ENCODE data around the gene ADCY10. TPM values are rescaled to one million over a fixed set of nuclear protein-coding genes. Genes with fewer than 3 reads are reported as not detected.

The ADCY10 gene
- total RNA-seq, 1 donor from 2014 or later = not detected

DNA sequence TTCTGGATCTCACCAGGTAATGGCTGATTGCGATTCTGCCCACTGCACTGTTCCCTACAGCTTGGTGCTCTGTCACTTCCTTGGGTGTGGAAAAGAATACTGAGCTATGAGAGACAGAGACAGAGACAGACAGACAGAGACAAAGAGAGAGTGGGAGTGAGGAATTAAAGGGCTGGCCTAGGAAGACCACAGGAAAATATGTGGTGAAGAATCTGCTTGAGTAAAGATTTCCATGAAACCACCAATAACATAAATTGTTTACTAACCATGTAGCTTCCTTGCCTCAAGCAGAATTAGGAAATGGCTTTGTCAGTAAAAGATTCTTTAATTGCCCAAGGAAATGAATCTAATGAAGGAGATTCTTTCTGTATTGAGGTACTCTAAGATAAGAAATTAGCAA, 137.8 kb downstream of the ADCY10 start:
- DNase-seq (ENCODE audit: missing footprints) (no peak), ATAC-seq (no peak)
- intact Hi-C loops (cut with DNase I) = no loop called here

DNA sequence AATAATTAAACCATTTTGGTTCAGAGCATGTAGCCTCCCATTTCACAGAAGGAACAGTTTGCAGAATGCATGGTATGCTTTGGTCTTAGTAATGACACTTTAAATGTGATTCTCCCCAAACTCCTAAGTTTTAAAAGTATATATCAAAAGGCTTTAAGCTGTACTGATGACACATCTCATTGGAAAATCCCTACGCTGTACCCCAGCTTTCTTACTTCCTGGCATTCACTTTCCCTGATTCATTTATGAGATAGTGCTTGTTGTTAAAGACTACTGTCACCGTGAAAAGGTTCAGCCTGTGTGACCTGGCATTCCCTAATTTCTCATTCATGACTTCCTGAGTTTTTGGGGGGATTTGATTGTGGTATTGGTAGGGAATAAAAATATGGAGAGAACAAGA, 138.8 kb downstream of the ADCY10 start:
- ATAC-seq = no peak
- intact Hi-C loops (cut with DNase I) = no loop called here
- no peak for DNase-seq (ENCODE audit: missing footprints)

GRCh38 chr1:167774710-167775109, 139.2 kb downstream of the ADCY10 start:
- no peak for DNase-seq (ENCODE audit: missing footprints)
- no peak for ATAC-seq
- intact Hi-C loops (cut with DNase I) = no loop called here

DNA sequence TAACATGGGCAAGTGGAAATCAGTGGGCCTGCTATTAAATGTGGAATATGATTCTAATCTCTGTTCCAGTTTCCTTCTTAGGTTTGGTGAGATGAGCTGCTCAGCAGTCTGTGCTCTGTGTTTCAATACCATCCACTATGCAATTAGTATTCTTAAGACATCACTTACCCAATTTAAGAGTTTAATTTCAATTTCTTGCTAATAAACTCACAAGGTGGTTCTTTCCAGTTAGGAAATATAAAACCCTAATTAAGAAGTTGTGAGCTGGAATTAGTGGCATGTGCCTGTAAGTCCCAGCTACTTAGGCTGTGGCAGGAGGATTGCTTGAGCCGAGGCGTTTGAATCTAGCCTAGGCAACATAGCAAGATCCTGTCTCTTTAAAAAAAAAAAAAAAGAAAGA, 140.4 kb downstream of the ADCY10 start:
- intact Hi-C loops (cut with DNase I) = no loop called here
- ATAC-seq (no peak), DNase-seq (ENCODE audit: missing footprints) (no peak)

DNA sequence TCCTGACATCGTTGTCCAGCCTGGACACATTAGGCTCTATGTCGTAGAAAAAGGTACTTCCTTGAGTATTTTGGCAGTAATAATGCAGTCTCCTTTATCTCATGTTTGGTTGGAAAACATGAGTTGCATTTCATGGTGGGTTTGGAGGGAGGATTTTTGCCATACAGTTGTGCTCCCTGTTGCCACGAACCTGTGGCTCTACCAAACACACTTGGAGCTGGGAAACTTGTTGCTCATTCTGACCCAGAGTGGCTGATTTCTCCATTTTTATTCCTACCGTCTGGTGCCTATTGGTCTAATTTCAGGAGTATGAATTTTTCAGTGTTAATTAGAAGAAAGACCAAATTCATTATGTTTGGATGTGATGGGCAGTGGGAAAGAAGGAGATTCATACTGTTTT, 141.5 kb downstream of the ADCY10 start:
- DNase-seq (ENCODE audit: missing footprints) (no peak), ATAC-seq (no peak)
- intact Hi-C loops (cut with DNase I) = no loop called here

GRCh38 chr1:167770127-167770526, 143.8 kb downstream of the ADCY10 start:
- ATAC-seq (no peak), DNase-seq (ENCODE audit: missing footprints) (no peak)
- intact Hi-C loops (cut with DNase I) = no loop called here

DNA sequence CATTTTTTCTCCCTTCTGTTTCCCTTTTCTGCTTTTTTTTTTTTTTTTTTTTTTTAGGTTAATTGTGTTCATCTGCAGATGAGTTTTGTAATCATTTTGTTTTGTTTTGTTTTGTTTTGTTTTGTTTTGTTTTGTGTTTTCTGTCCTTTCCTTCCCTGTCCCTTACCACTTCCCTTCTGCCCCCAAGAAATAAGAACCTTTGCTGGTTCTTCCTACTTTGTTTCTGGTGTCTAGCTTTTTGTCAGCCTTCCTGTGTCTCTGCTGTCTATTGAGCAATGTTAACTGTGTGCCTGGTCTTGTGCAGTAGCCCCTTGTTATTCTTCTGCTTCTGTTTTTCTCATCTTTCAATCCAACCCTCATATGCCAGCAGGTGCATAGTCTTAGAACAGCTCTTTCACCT, 146.2 kb downstream of the ADCY10 start:
- intact Hi-C loops (cut with DNase I) = no loop called here
- DNase-seq (ENCODE audit: missing footprints) (no peak), ATAC-seq (no peak)

GRCh38 chr1:167766538-167766937, 147.4 kb downstream of the ADCY10 start:
- no peak for ATAC-seq
- intact Hi-C loops (cut with DNase I) = no loop called here
- DNase-seq (ENCODE audit: missing footprints) = no peak

DNA sequence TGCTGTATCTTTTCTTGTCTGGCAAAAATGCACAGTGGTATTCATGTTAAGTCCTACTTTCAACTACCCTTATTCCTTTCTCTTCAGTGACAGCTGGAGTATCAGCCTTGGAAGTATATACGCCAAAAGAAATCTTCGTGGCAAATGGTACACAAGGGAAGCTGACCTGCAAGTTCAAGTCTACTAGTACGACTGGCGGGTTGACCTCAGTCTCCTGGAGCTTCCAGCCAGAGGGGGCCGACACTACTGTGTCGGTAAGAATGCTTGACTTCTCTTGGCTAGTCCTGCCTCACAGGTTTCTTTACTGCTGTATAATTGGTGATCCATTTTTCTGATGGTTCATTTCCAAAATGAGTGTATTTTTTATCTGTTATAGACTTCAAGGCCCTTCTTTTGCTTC, 148.4 kb downstream of the ADCY10 start:
- ATAC-seq = no peak
- intact Hi-C loops (cut with DNase I) = no loop called here
- DNase-seq (ENCODE audit: missing footprints) = no peak

- intact Hi-C loops (cut with DNase I) = no loop called here
- no peak for DNase-seq (ENCODE audit: missing footprints)
- no peak for ATAC-seq
Measured at GRCh38 chr1:167764458-167765330, 149.2 kb downstream of the ADCY10 start.

DNA sequence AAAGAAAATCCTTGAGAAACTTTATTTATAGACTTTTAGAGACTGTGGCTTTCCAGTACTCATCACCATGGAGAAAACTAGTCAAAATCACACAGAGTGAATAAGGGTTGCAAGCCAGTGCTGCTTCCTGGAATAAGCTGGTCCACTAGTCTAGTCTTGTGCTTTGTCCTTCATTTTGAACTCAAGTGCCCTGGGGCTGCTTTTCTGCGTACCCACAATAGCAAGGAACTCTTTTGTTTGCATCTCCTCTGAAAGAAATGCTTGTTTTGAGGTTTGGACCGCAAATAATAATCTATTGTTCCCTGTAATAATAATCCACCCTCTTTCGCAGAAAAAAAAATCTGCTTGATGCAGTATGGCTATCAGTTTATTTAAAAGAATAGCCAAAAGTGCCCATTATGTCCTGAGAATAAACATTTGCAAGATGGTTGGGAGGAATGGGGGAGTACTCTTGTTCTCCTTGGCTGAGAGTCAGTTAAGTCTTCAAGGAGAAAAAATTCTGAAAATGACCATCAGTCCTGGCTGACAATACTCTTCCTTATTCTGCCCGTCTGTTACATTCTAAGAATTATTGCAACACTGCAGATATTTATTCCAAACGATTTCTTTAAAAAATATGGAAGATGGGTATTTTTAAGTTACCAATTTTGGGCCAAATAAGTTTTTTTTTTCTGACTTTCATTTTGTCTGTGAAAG, 150.3 kb downstream of the ADCY10 start:
- no peak for DNase-seq (ENCODE audit: missing footprints)
- intact Hi-C loops (cut with DNase I) = no loop called here
- ATAC-seq = peak; percentile 82

DNA sequence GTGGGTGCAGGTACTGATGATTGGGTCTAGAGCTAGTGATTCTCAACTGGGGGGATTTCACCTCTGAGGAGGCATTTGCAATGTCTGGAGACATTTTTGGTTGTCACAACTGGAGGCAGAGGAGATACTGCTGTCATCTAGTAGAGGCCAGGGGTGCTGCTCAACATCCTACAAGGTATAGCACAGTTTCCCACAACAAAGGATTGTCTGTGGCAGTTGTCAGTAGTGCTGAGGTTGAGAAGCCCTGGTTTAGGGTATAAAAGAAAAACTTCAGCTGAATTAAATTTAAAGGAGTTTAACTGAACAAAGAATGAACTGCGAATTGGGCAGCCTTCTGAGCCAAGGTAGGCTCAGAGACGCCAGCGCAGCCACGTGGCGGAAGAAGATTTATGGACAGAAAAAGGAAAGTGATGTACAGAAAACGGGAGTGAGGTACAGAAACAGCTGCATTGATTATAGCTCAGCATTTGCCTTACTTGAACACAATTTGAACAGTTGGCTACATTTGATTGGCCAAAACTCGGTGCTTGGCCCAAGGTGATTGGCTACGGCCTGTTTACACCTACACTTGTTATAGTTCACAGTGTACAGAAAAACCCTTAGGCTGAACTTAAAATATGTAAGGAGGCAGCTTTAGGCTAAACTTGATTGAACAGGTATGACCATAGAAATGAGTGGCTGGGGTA, 151.7 kb downstream of the ADCY10 start:
- DNase-seq (ENCODE audit: missing footprints) (no peak), ATAC-seq (no peak)
- intact Hi-C loops (cut with DNase I) = no loop called here

DNA sequence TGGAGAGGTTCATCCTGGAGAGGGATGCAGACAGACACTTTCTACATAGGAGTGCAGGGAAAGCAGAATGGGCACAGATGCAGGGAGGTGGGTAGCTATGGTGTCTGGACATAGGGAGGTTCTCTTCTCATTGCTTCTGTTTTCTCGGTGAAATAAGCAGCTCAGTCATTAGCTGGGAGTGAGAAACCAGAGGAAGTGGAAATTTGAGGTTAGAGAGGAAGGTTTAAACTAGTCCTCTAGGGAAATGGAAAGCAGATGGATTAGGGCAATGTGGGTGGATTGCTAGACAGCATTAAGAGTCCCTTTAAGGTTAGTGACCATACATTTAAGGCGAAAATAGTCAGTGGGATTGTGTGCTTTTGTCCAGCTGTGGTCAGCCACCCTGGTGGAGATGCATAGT, 152.5 kb downstream of the ADCY10 start:
- ATAC-seq (no peak), DNase-seq (ENCODE audit: missing footprints) (no peak)
- intact Hi-C loops (cut with DNase I) = no loop called here

Other genes with a start within 250 kb of the ADCY10 start
- 47.9 TPM for gene MPZL1, start 192.2 kb downstream of the ADCY10 start, total RNA-seq
- gene DCAF6, start 22.5 kb upstream of the ADCY10 start, total RNA-seq = 231 TPM
- gene MPC2, start 22.9 kb upstream of the ADCY10 start, total RNA-seq = 233 TPM
- 3.0 TPM for gene GPR161, start 222.8 kb upstream of the ADCY10 start, total RNA-seq